ENCODE measurements around the gene BFSP2. TPM values are rescaled to one million over a fixed set of nuclear protein-coding genes. Genes with fewer than 3 reads are reported as not detected.

Gene BFSP2
- total and polyA plus RNA-seq, 2 donors (not counting 3 experiments of a cell fraction or from before 2014, with no cell fraction given) = not detected

GRCh38 chr3:133444423-133444774 is 44.5 kb downstream of the BFSP2 start:
- Histone ChIP-seq H3K79me2 (ENCODE audit: control insufficient read depth, insufficient read depth, low read length) (no peaks in the 10 kb centered on the region), H3K36me3 (ENCODE audit: control insufficient read depth in 2 of 2, extremely low read depth in 1 of 2, insufficient read depth in 2 of 2, low read length in 2 of 2) (no peaks in the 10 kb centered on the region), H3K27ac (ENCODE audit: insufficient read depth, low read depth, low read length) (no peak overlapping the region), H3K9me3 (replicated peaks; ENCODE audit: control insufficient read depth, insufficient read depth, low read length) (no peaks in the 10 kb centered on the region), H3K4me2 (ENCODE audit: insufficient read depth, low read length) (no peak overlapping the region), H3K9me1 (replicated peaks; ENCODE audit: control insufficient read depth, extremely low read depth, insufficient read depth, low read length) (no peaks in the 10 kb centered on the region), H2AFZ (ENCODE audit: low read depth, low read length) (no peak overlapping the region), H3K27me3 (ENCODE audit: control insufficient read depth in 2 of 2, insufficient read depth in 2 of 2, low read length in 2 of 2) (peaks cover 9 to 11% of the 10 kb centered on the region in 2 experiments), H4K20me1 (replicated peaks; ENCODE audit: control insufficient read depth, extremely low read depth, insufficient read depth, low read length) (no peaks in the 10 kb centered on the region), H3K4me3 (replicated peaks in 1 of 3; ENCODE audit: insufficient read depth in 1 of 3, low read depth in 1 of 3, low read length in 3 of 3) (no peak overlapping the region), H3K9ac (replicated peaks; ENCODE audit: extremely low read depth, insufficient read depth, low read length) (no peak overlapping the region), H3K4me1 (ENCODE audit: control insufficient read depth, extremely low read depth, insufficient read depth, low read length) (no peaks in the 10 kb centered on the region)
- no peak for TF ChIP-seq MYC (IDR thresholded peaks at IDR 0.05; ENCODE audit: low read depth, low read length)
- TF ChIP-seq EZH2 (IDR thresholded peaks at IDR 0.05; ENCODE audit: borderline replicate concordance, low read depth, low read length, severe bottlenecking) = no peak
- BruUV-seq (replicated peaks) = no TSS peak
- ChIA-PET CTCF (no interaction called here), POLR2A (no interaction called here)
- dilution Hi-C loops (cut with MboI; ENCODE audit: extremely low pct_ligation_motif_present, low sequenced_read_pairs) (no loop called here), intact Hi-C loops (cut with micrococcal nuclease) (no loop called here)
- FAIRE-seq = no peak
- DNase-seq (ENCODE audit: low read depth, low spot score) = no peak

GRCh38 chr3:133445108-133445507 is 45.3 kb downstream of the BFSP2 start:
- intact Hi-C loops (cut with micrococcal nuclease) (no loop called here), dilution Hi-C loops (cut with MboI; ENCODE audit: extremely low pct_ligation_motif_present, low sequenced_read_pairs) (no loop called here)
- H3K9ac ChIP-seq (replicated peaks; ENCODE audit: extremely low read depth, insufficient read depth, low read length) = no peak overlapping the region
- CTCF ChIA-PET = interaction anchor here (1.2 kb wide), 2 partner anchors 20 to 134 kb away, joined by 3 to 4 read pairs; no protein-coding TSS in a partner anchor
- TF ChIP-seq EZH2 (IDR thresholded peaks at IDR 0.05; ENCODE audit: borderline replicate concordance, low read depth, low read length, severe bottlenecking) (no peak), MAX (IDR thresholded peaks at IDR 0.05; ENCODE audit: insufficient read depth, insufficient read length) (no peak), MYC (IDR thresholded peaks at IDR 0.05; ENCODE audit: low read depth, low read length) (no peak), FOS (IDR thresholded peaks at IDR 0.05; ENCODE audit: borderline replicate concordance, insufficient read depth, low read length) (no peak), GATA2 (IDR thresholded peaks at IDR 0.05; ENCODE audit: insufficient read depth, insufficient read length, low read depth, low read length) (no peak), JUN (IDR thresholded peaks at IDR 0.05; ENCODE audit: borderline replicate concordance, insufficient read depth, insufficient read length, low read depth) (no peak), POLR2A (IDR thresholded peaks at IDR 0.05; ENCODE audit: low read depth, low read length) (no peak), CTCF (IDR thresholded peaks at IDR 0.05; ENCODE audit: extremely low read depth in 1 of 2, insufficient read depth in 1 of 2, low read depth in 1 of 2, low read length in 2 of 2) (no peak), POLR2AphosphoS5 (IDR thresholded peaks at IDR 0.05; ENCODE audit: insufficient read depth, low read depth, low read length) (no peak)
- H3K4me1 ChIP-seq (ENCODE audit: control insufficient read depth, extremely low read depth, insufficient read depth, low read length) = no peaks in the 10 kb centered on the region
- H3K4me2 ChIP-seq (ENCODE audit: insufficient read depth, low read length) = no peak overlapping the region
- FAIRE-seq (no peak), DNase-seq (ENCODE audit: low read depth, low spot score) (no peak)
- H3K27ac ChIP-seq (ENCODE audit: insufficient read depth, low read depth, low read length) = no peak overlapping the region
- H2AFZ ChIP-seq (ENCODE audit: low read depth, low read length) = no peak overlapping the region
- H3K9me3 ChIP-seq (replicated peaks; ENCODE audit: control insufficient read depth, insufficient read depth, low read length) = no peaks in the 10 kb centered on the region
- H4K20me1 ChIP-seq (replicated peaks; ENCODE audit: control insufficient read depth, extremely low read depth, insufficient read depth, low read length) = no peaks in the 10 kb centered on the region
- POLR2A ChIA-PET = no interaction called here
- no peaks in the 10 kb centered on the region for H3K79me2 ChIP-seq (ENCODE audit: control insufficient read depth, insufficient read depth, low read length)
- BruUV-seq (replicated peaks) = no TSS peak
- no peaks in the 10 kb centered on the region for H3K36me3 ChIP-seq (ENCODE audit: control insufficient read depth in 2 of 2, extremely low read depth in 1 of 2, insufficient read depth in 2 of 2, low read length in 2 of 2)
- no peaks in the 10 kb centered on the region for H3K9me1 ChIP-seq (replicated peaks; ENCODE audit: control insufficient read depth, extremely low read depth, insufficient read depth, low read length)
- peaks cover 9 to 13% of the 10 kb centered on the region in 2 experiments for H3K27me3 ChIP-seq (ENCODE audit: control insufficient read depth in 2 of 2, insufficient read depth in 2 of 2, low read length in 2 of 2)
- H3K4me3 ChIP-seq (replicated peaks in 1 of 3; ENCODE audit: insufficient read depth in 1 of 3, low read depth in 1 of 3, low read length in 3 of 3) = no peak overlapping the region
